HepG2 (cell line): ENCODE measurements around the gene CTSA. TPM values are rescaled to one million over a fixed set of nuclear protein-coding genes. Genes with fewer than 3 reads are reported as not detected.

Experiments
- ADNP ChIP-seq: sonication (generic); formaldehyde crosslinking; IDR thresholded peaks from 2 replicates; pipeline ENCODE4 v1.4.0; 2020; ENCODE audit warnings: missing genetic modification reagents
- CHD4 ChIP-seq: fragments of 200-600 bp; sonication (generic); IDR thresholded peaks from 2 replicates; pipeline ENCODE4 v1.7.0; 2017; ENCODE audit warnings: mild to moderate bottlenecking, low read length, borderline replicate concordance
- DZIP1 ChIP-seq: sonication (generic); formaldehyde crosslinking; IDR thresholded peaks from 2 replicates; pipeline ENCODE4 v1.5.0; 2020; ENCODE audit warnings: mild to moderate bottlenecking, missing genetic modification reagents
- FOXJ3 ChIP-seq: sonication (generic); formaldehyde crosslinking; IDR thresholded peaks from 2 replicates; pipeline ENCODE4 v1.4.0; 2020; ENCODE audit warnings: missing genetic modification reagents, mild to moderate bottlenecking, borderline replicate concordance
- FOXP1 ChIP-seq, 2 experiments: fragments of 450-650 bp in 1 of 2; IDR thresholded peaks; 2 replicates each; pipeline ENCODE4 v1.6.1; 2017 to 2018; ENCODE audit warnings: antibody characterized with exemption in 1 of 2
- HDAC2 ChIP-seq: sonication (generic); formaldehyde crosslinking; IDR thresholded peaks from 2 replicates; pipeline ENCODE4 v1.4.0; 2020; ENCODE audit warnings: missing genetic modification reagents
- ISL2 ChIP-seq: sonication (generic); formaldehyde crosslinking; IDR thresholded peaks from 2 replicates; pipeline ENCODE4 v1.5.0; 2020; ENCODE audit warnings: missing genetic modification reagents
- NFATC3 ChIP-seq: sonication (generic); formaldehyde crosslinking; IDR thresholded peaks from 2 replicates; pipeline ENCODE4 v1.5.1; 2020; ENCODE audit warnings: mild to moderate bottlenecking, missing genetic modification reagents
- SKI ChIP-seq: fragments of 450-650 bp; IDR thresholded peaks from one replicate; pipeline ENCODE4 v1.6.1; 2018; ENCODE audit warnings: mild to moderate bottlenecking; ENCODE audit not compliant: partially characterized antibody
- THAP9 ChIP-seq: sonication (generic); formaldehyde crosslinking; IDR thresholded peaks from 2 replicates; pipeline ENCODE4; 2020; ENCODE audit warnings: missing genetic modification reagents, mild to moderate bottlenecking, borderline replicate concordance
- ZNF10 ChIP-seq: sonication (generic); formaldehyde crosslinking; IDR thresholded peaks from 2 replicates; pipeline ENCODE4 v1.4.0; 2020; ENCODE audit warnings: mild to moderate bottlenecking, low read depth, missing genetic modification reagents, borderline replicate concordance
- ZNF234 ChIP-seq: sonication (generic); formaldehyde crosslinking; conservative IDR thresholded peaks from 2 replicates; pipeline ENCODE4 v1.5.1; 2020; ENCODE audit warnings: mild to moderate bottlenecking, missing genetic modification reagents
- ZNF841 ChIP-seq: sonication (generic); formaldehyde crosslinking; IDR thresholded peaks from 2 replicates; pipeline ENCODE4 v1.8.1; 2023; ENCODE audit warnings: missing genetic modification reagents, borderline replicate concordance
- polyA plus RNA-seq, 8 experiments: library from polyadenylated mRNA; depleted of rRNA in 3 of 8; stranded (reverse) in 7 of 8; unstranded in 1 of 8; fragments of >200 nt; fragmentation: Illumina TruSeq in 4 of 8; extraction: Trizol in 4 of 8; gene quantifications; 2 replicates each; pipeline versions ENCODE4 v1.2.1 to v1.2.3, GENCODE V29; 2011 to 2016; ENCODE audit warnings: low read depth in 4 of 8, missing spikeins in 1 of 8, mixed read lengths in 1 of 8; ENCODE audit not compliant: insufficient read depth in 1 of 8
- total RNA-seq, 5 experiments: library from RNA; depleted of rRNA; stranded (reverse); fragments of >200 nt; fragmentation: Illumina TruSeq; extraction: Trizol; gene quantifications; 2 replicates each; pipeline ENCODE4 v1.2.3, GENCODE V29; 2016; ENCODE audit warnings: low read depth in 1 of 5
- TF ChIP-seq, protein P1 (sequence below): sonication (generic); formaldehyde crosslinking; IDR thresholded peaks from 2 replicates; pipeline ENCODE4 v1.5.1; 2020; ENCODE audit warnings: mild to moderate bottlenecking, missing genetic modification reagents
- TF ChIP-seq, protein P2 (sequence below): sonication (generic); formaldehyde crosslinking; IDR thresholded peaks from 2 replicates; pipeline ENCODE4 v1.5.0; 2020; ENCODE audit warnings: mild to moderate bottlenecking, missing genetic modification reagents

Gene CTSA
- total and polyA plus RNA-seq, 2 of the 13 experiments (the other 11 are each of a cell fraction or from before 2014, with no cell fraction given), result 202 to 231 TPM

DNA sequence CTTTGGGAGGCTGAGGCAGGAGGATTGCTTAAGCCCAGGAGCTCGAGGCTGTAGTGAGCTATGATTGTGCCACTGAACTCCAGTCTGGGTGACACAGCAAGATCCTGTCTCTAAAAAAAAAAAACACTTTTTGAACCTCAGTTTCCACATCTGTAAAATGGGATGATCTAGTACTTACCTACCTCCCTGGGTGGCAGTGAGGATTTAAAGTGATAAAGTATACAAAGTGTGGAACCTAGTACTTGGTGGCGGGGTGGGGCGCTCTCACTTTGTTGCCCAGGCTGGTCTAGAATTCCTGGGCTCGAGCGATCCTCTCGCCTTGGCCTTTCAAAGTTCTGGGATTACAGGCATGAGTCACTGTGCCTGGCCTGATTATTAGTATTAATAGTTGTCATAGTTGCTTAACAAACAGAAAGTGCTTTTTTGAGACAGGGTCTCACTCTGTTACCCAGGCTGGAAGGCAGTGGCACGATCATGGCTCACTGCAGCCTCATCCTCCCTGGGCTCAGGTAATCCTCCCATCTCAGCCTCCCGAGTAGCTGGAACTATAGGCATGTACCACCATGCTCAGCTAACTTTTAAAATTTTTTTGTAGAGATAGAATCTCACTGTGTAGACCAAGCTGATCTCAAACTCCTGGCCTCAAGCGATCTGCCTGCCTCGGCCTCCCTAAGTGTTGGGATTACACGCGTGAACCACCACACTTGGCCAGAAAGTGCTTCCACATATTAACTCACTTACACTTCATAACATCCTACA, 27.8 kb downstream of the CTSA start (continued):
- TF ChIP-seq HDAC2 (CRISPR knock-in tag) (peak; percentile 53), ZNF10 (CRISPR knock-in tag) (no peak), ZNF841 (CRISPR knock-in tag) (no peak), SKI (no peak), FOXP1 (IDR thresholded peaks at IDR 0.05) (no peak), FOXP1 (CRISPR knock-in tag; IDR thresholded peaks at IDR 0.05) (no peak), ISL2 (no peak), THAP9 (CRISPR knock-in tag) (0 out of 2 replicates have a peak, but pooled peaks have one; percentile 35), NFATC3 (CRISPR knock-in tag) (no peak), ZNF234 (CRISPR knock-in tag) (0 out of 2 replicates have a peak, but pooled peaks have one; percentile 7), DZIP1 (CRISPR knock-in tag) (no peak), CHD4 (peak; percentile 99), FOXJ3 (CRISPR knock-in tag) (no peak), ADNP (CRISPR knock-in tag) (peak; percentile 83)
- TF ChIP-seq, protein P1, sequence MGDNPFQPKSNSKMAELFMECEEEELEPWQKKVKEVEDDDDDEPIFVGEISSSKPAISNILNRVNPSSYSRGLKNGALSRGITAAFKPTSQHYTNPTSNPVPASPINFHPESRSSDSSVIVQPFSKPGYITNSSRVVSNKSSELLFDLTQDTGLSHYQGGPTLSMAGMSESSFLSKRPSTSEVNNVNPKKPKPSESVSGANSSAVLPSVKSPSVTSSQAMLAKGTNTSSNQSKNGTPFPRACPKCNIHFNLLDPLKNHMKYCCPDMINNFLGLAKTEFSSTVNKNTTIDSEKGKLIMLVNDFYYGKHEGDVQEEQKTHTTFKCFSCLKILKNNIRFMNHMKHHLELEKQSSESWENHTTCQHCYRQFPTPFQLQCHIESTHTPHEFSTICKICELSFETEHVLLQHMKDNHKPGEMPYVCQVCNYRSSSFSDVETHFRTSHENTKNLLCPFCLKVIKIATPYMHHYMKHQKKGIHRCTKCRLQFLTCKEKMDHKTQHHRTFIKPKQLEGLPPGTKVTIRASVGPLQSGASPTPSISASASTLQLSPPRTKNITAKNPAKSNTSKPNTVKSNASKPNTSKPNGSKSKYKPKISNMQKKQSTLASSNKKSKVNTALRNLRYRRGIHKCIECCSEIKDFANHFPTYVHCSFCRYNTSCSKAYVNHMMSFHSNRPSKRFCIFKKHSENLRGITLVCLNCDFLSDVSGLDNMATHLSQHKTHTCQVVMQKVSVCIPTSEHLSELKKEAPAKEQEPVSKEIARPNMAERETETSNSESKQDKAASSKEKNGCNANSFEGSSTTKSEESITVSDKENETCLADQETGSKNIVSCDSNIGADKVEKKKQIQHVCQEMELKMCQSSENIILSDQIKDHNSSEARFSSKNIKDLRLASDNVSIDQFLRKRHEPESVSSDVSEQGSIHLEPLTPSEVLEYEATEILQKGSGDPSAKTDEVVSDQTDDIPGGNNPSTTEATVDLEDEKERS (CRISPR knock-in tag), result peak; percentile 53; the same call in 1 of the 2 replicates
- TF ChIP-seq, protein P2, sequence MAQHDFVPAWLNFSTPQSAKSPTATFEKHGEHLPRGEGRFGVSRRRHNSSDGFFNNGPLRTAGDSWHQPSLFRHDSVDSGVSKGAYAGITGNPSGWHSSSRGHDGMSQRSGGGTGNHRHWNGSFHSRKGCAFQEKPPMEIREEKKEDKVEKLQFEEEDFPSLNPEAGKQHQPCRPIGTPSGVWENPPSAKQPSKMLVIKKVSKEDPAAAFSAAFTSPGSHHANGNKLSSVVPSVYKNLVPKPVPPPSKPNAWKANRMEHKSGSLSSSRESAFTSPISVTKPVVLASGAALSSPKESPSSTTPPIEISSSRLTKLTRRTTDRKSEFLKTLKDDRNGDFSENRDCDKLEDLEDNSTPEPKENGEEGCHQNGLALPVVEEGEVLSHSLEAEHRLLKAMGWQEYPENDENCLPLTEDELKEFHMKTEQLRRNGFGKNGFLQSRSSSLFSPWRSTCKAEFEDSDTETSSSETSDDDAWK, result no peak
